Large intestine (tissue), 3 donors: ENCODE measurements around the gene MARK2. TPM values are rescaled to one million over a fixed set of nuclear protein-coding genes. Genes with fewer than 3 reads are reported as not detected.
A peak's percentile ranks its signal among the peaks of the same experiment; 100 is the strongest.

ENCODE experiments used
- DNase-seq, 2 donors: peaks; one replicate each; pipeline versions ENCODE4 v3.0.0 to v3.0.0-alpha.2; 2013
- H3K27ac ChIP-seq: one replicate; pipeline ENCODE4 v1.5.1; 2013; ENCODE audit warnings: low read length
- H3K27me3 ChIP-seq: 2 replicates; pipeline ENCODE4 v1.6.1; 2013; ENCODE audit warnings: low read length; ENCODE audit not compliant: control insufficient read depth, insufficient read depth
- H3K36me3 ChIP-seq: 2 replicates; pipeline ENCODE4 v1.6.1; 2013; ENCODE audit warnings: low read length; ENCODE audit not compliant: control insufficient read depth, insufficient read depth
- H3K4me1 ChIP-seq: one replicate; pipeline ENCODE4 v1.6.1; 2013; ENCODE audit warnings: low read length; ENCODE audit not compliant: control insufficient read depth, insufficient read depth
- H3K4me3 ChIP-seq: one replicate; pipeline ENCODE4 v1.5.1; 2013; ENCODE audit warnings: low read length
- H3K9me3 ChIP-seq: one replicate; pipeline ENCODE4 v1.6.1; 2013; ENCODE audit warnings: mild to moderate bottlenecking, low read depth, low read length, moderate library complexity; ENCODE audit not compliant: control insufficient read depth
- WGBS: methylation state at CpG from one replicate; pipeline ENCODE4 v1.1.5; 2013; ENCODE audit warnings: low lambda C conversion rate; ENCODE audit not compliant: insufficient coverage; 5-methylcytosine and 5-hydroxymethylcytosine counted together
- polyA plus RNA-seq: library from polyadenylated mRNA; unstranded; fragments of 120-200 nt; gene quantifications from one replicate; pipeline ENCODE4 v1.2.1, GENCODE V29; 2013

MARK2 gene
- polyA plus RNA-seq, 1 donor = 49.3 TPM

DNA sequence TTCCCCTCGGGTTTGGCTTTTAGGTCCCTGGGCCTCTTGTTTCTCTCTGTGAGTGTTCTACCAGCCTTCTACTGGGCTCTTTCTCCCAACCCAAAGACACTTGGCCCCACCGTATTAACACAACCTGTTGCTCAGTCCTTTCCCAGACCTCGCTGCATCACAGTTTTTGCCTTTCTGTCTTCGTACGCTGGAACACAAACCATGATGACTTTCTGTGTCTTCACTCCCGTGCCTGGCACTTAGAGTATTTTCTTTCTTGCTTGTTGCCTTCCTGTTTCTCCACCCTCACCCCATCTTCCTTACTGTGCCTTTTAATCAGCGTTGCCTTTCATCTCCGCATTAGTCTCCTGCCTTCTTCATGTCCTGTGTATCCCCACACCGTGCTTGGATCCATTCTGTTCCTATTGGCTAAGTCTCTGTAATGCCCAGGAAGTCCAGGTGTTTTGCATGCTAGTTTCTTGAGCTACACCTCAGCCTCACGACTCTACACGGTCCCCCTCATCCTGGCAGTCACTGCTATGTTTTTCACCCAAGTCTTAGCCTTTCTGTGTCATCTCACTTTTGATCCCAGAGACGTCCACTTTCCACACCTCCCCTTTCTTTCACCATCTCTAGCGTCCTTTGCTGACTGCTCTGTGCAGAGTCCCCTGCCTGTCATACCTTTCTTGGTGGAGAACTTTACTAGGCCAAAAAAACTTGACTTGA is 1.6 kb downstream of the MARK2 start:
- peak overlapping the region; percentile 81 for H3K27ac ChIP-seq
- H3K27me3 ChIP-seq = no peaks in the 10 kb centered on the region
- H3K4me1 ChIP-seq = peaks cover 39% of the 10 kb centered on the region
- peak overlapping the region; percentile 93 for H3K4me3 ChIP-seq
- DNase-seq = peak in 1 of 2 donors; percentile 45
- H3K36me3 ChIP-seq = peaks cover 15% of the 10 kb centered on the region
- WGBS = 7% methylated on average over 8 of the region's 13 CpGs
- no peaks in the 10 kb centered on the region for H3K9me3 ChIP-seq

DNA sequence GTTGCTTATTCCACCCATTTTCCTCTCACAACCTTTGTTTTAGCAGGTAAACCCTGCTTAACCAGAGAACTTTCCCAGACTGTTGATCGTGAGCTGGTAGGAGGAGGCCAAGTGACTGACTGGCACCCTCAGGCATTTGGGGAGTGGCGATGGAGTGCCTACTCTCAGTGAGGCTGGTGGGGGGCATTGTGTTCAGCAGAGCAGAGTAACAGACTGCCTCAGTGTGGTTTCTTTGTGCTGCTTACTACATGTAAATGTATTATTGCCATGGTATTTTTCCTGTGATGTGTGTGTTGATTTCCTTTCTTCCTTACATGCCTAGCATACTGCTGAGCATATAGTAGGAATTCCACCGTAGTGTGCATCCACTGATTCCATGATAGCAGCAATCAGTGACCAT is 2.6 kb downstream of the MARK2 start:
- H3K27ac ChIP-seq = peak overlapping the region; percentile 81
- peak in 1 of 2 donors; percentile 45 for DNase-seq

DNA sequence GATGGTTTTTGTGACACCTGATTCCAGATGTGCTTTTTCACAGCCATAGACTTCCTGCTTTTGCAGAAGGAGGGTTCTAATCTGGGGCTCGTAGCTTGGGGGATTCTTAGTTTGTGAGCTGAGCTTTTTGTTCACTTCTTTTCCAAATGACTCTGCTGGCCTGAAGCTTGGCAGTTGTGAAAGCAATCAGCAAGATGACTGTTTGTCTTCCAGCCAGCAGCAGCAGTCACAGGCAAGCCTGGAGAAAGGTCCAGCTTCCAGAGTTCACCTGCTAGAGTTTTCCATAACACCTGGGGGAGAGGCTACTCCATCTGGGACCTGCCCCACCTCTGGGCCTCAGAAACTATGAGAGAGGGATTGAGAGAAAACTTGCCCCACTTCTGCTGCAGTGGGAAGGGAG is 4.1 kb downstream of the MARK2 start:
- no peaks in the 10 kb centered on the region for H3K27me3 ChIP-seq
- peaks cover 45% of the 10 kb centered on the region for H3K4me1 ChIP-seq
- peak in 1 of 2 donors; percentile 69 for DNase-seq
- no peak overlapping the region for H3K4me3 ChIP-seq
- WGBS = no CpG with 5 or more reads among the region's 1 CpG
- no peaks in the 10 kb centered on the region for H3K9me3 ChIP-seq
- peaks cover 15% of the 10 kb centered on the region for H3K36me3 ChIP-seq
- H3K27ac ChIP-seq = peak overlapping the region; percentile 57

More for the DNA sequence above, 2.6 kb downstream of the MARK2 start:
- H3K36me3 ChIP-seq = peaks cover 15% of the 10 kb centered on the region
- peak overlapping the region; percentile 93 for H3K4me3 ChIP-seq
- no peaks in the 10 kb centered on the region for H3K9me3 ChIP-seq
- H3K4me1 ChIP-seq = peaks cover 45% of the 10 kb centered on the region
- WGBS = no CpG with 5 or more reads among the region's 3 CpGs
- H3K27me3 ChIP-seq = no peaks in the 10 kb centered on the region

DNA sequence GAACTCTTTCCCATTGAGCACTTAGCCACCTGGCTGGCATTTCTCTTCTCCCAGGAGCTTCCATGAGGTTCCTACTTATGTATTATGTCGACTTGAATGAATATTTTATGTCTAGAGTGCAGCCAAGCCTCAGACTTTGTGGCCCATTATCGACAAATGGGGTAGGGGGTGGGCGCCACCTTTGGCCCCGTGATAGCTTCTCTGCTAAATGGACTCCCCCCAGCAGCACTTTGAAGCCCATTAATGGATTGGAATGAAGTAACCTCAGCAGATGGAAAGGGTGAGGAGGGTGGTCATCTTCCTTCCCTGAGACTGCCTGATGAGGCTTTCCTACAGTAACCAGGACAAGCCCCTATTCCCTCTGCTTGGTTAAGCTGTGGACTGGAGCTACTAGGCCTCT is 5.9 kb downstream of the MARK2 start:
- Histone ChIP-seq H3K27me3 (no peaks in the 10 kb centered on the region), H3K27ac (no peak overlapping the region), H3K9me3 (no peaks in the 10 kb centered on the region), H3K4me3 (no peak overlapping the region), H3K36me3 (peaks cover 25% of the 10 kb centered on the region), H3K4me1 (peaks cover 45% of the 10 kb centered on the region)
- no CpG with 5 or more reads among the region's 4 CpGs for WGBS
- no peak for DNase-seq

DNA sequence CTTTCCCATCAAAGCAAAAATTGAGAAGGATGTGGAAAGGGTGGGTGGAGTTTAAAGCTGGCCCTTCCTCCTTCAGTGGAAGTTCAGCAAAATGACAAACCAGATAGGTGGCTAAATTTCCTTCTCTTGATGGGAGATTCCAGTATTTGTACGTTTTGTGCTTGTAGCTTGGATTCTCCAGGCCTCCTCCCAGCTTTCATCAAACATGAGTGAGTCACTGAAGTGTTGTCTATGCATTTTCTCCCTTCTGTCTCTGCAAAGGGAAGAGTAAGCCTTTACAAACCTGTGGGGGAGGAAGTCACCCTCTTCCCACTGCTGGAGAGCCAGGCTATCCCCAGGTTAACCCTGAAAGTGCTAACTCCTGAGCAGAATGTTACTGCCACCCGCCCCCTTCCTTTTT is 6.4 kb downstream of the MARK2 start:
- DNase-seq = no peak
- no peak overlapping the region for H3K4me3 ChIP-seq
- no CpG with 5 or more reads among the region's 2 CpGs for WGBS
- H3K9me3 ChIP-seq = no peaks in the 10 kb centered on the region
- no peaks in the 10 kb centered on the region for H3K27me3 ChIP-seq
- no peak overlapping the region for H3K27ac ChIP-seq
- peaks cover 25% of the 10 kb centered on the region for H3K36me3 ChIP-seq
- peaks cover 45% of the 10 kb centered on the region for H3K4me1 ChIP-seq

DNA sequence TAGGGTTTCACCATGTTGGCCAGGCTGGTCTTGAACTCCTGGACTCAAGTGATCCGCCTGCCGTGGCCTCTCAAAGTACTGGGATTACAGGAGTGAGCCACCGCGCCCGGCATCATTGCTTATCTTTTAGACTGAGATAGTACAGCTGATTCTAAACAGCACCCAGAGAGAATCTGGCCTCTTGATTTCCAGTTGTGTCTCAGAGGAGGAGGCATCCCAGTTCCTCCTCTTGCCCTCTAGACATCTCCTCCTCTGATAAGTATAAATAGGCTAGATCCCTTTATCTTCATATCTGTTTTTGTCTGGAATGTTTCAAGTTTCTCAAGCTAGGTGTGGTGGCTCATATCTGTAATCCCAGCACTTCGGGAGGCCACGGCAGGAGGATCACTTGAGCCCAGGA is 7.0 kb downstream of the MARK2 start:
- Histone ChIP-seq H3K9me3 (no peaks in the 10 kb centered on the region), H3K27me3 (no peaks in the 10 kb centered on the region), H3K4me3 (no peak overlapping the region), H3K36me3 (peaks cover 25% of the 10 kb centered on the region), H3K4me1 (peaks cover 50% of the 10 kb centered on the region), H3K27ac (no peak overlapping the region)
- WGBS = no CpG with 5 or more reads among the region's 7 CpGs
- DNase-seq = no peak

DNA sequence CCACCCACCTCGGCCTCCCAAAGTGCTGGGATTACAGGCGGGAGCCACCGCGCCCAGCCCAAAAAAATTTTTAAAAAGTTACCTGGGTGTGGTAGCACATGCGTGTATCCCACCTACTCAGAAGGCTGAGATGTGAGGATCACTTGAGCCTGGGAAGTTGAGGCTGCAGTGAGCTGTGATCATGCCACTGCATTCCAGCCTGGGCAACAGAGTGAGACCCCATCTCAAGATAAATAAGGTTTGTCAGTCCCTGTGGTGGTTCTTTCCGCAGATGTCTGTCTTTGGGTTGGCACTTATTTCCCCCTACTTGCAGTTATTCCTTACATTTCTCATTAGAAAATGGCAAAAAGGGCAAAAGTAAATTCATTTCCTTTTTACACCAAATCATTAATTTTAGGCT is 8.0 kb downstream of the MARK2 start:
- H3K9me3 ChIP-seq = no peaks in the 10 kb centered on the region
- no peak overlapping the region for H3K4me3 ChIP-seq
- peaks cover 21% of the 10 kb centered on the region for H3K36me3 ChIP-seq
- H3K27me3 ChIP-seq = no peaks in the 10 kb centered on the region
- whole genome bisulfite sequencing = 100% methylated on average over 1 of the region's 6 CpGs
- H3K27ac ChIP-seq = peak overlapping the region; percentile 81
- H3K4me1 ChIP-seq = peaks cover 53% of the 10 kb centered on the region
- no peak for DNase-seq

DNA sequence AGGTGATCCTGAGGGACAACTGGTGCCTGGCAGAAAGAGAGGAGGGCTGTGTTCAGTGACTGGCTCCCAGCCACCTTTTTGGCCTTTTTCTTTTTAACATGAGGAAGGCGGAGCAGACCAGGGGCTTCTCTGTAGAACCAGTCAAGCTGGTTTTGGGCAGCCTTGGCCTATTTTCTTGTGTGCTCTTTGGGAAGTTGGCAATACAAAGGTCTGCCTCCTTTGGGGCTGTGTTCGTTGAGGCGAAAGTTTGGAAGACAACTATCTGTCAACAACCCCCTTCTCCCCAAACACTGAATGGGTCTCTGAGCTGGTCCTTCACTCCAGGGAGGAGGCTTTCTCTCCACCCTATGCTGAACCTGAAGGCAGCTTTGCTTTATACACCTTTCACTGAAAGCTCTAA is 8.5 kb downstream of the MARK2 start:
- H3K4me3 ChIP-seq = no peak overlapping the region
- WGBS = no CpG with 5 or more reads among the region's 3 CpGs
- H3K9me3 ChIP-seq = no peaks in the 10 kb centered on the region
- peaks cover 51% of the 10 kb centered on the region for H3K4me1 ChIP-seq
- peak overlapping the region; percentile 81 for H3K27ac ChIP-seq
- no peaks in the 10 kb centered on the region for H3K27me3 ChIP-seq
- DNase-seq = peak in 1 of 2 donors; percentile 37
- peaks cover 20% of the 10 kb centered on the region for H3K36me3 ChIP-seq

DNA sequence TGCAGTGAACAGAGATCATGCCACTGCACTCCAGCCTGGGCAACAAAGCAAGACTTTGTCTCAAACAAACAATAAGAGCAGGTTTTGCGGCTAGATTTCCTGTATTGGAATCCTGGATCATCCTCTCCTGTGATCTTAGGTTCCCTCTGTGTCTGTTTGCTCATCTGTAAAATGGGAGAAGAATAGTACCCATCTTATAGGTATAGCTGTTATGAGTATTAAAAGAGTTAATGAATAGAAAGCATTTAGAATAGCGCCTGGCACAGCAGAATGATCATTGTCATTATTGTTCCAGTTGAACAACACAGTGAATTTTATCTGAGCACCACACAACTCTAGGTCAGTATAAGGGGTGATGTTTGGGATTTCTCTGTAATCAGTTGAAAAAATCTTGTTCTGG is 10.8 kb downstream of the MARK2 start:
- no CpG with 5 or more reads among the region's 2 CpGs for WGBS
- no peak overlapping the region for H3K27ac ChIP-seq
- H3K9me3 ChIP-seq = no peaks in the 10 kb centered on the region
- no peaks in the 10 kb centered on the region for H3K27me3 ChIP-seq
- H3K36me3 ChIP-seq = peaks cover 14% of the 10 kb centered on the region
- no peak overlapping the region for H3K4me3 ChIP-seq
- H3K4me1 ChIP-seq = peaks cover 39% of the 10 kb centered on the region
- DNase-seq = no peak

DNA sequence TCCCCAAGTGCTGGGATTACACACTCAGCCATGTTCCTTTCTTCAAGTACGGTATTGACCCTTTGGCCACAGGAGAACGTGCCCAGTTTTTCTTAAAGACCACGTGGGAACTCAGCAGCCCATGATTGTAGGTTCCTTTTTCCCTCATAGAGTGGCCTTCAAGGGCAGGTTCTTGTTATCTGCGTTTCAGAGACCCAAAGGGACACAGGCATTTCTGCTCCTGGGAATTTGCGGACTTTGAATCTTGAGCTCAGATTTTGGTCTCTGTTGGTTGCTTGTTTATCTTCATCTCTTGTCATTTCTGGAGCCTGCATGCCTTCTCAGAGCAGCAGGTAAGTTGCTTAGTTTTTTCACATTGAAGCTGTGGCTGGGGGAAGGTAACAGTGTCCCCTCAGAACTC is 12.0 kb downstream of the MARK2 start:
- Histone ChIP-seq H3K27ac (peak overlapping the region; percentile 89), H3K4me1 (peaks cover 42% of the 10 kb centered on the region), H3K27me3 (no peaks in the 10 kb centered on the region), H3K36me3 (peaks cover 16% of the 10 kb centered on the region), H3K9me3 (no peaks in the 10 kb centered on the region), H3K4me3 (no peak overlapping the region)
- DNase-seq = peak; percentile 61 to 82
- no CpG with 5 or more reads among the region's 5 CpGs for WGBS

DNA sequence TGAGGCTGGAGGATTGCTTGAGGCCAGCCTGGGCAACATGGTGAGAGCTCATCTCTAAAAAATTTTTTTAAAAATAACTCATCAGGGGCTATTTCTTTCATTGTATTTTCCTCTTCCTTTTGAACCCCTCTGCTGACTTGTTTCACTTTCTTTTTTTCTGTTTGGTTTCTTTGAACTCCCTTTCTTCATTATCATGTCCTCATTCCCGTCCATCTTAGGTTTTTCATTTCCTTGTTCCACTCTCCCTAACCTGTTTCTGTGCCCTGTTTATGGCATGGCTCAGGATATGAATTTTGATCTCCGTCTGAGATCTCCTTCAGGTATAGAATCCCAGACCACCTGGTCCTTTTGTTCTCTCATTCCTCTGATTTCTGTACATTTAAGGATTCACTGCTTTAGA is 12.5 kb downstream of the MARK2 start:
- Histone ChIP-seq H3K4me3 (no peak overlapping the region), H3K27me3 (no peaks in the 10 kb centered on the region), H3K36me3 (peaks cover 16% of the 10 kb centered on the region), H3K4me1 (peaks cover 43% of the 10 kb centered on the region), H3K9me3 (no peaks in the 10 kb centered on the region), H3K27ac (peak overlapping the region; percentile 89)
- 7% methylated on average over 1 of the region's 2 CpGs for WGBS
- DNase-seq = peak in 1 of 2 donors; percentile 62
